ENCODE results near the gene TMCO1. TPM values are rescaled to one million over a fixed set of nuclear protein-coding genes. Genes with fewer than 3 reads are reported as not detected.
"Not testable (repeated sequence)": the region's sequence is repeated elsewhere in the genome, so short reads cannot be mapped to it uniquely, and the experiment has no call there.

TMCO1 gene
- total RNA-seq, 2 experiments from 2014 or later, result 25.7 to 27.4 TPM

DNA sequence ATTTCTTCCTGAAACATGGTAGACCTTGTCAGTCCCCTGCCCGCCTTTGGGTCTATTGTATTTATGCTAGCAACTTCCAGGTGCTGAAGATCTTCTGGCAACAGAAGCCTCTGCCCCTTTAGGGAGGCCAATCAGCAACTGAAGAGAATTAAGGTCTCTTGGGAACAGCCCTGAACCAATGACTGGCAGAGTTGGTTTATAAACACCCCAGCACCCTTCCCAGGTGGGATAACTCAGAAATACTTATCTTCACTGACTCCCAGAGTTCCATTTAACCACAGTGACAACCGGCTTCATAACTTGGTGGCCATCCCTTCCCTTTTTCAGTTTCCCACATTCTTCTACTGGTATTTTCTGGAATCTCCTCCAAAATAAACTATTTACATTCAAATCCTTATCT lies 27.2 kb upstream of the TMCO1 start:
- Histone ChIP-seq H3K9me3 (ENCODE audit: control insufficient read depth in 1 of 2, insufficient read depth in 1 of 2, low read length in 2 of 2) (no peaks in the 10 kb centered on the region), H3K4me1 (ENCODE audit: insufficient read depth, low read length) (no peaks in the 10 kb centered on the region), H3K27ac (ENCODE audit: low read depth in 1 of 2, low read length in 2 of 2) (no peak overlapping the region), H3K36me3 (ENCODE audit: insufficient read depth, low read length) (no peaks in the 10 kb centered on the region), H3K4me3 (ENCODE audit: low read length) (no peak overlapping the region), H3K27me3 (ENCODE audit: control insufficient read depth in 1 of 2, insufficient read depth in 2 of 2, low read length in 2 of 2) (peaks cover 0 to 2% of the 10 kb centered on the region in 2 experiments)
- DNase-seq (no peak), ATAC-seq (ENCODE audit: poor library complexity) (no peak)
- Mint-ChIP-seq H3K27me3 (peaks cover 38% of the 10 kb centered on the region), H3K4me3 (no peak overlapping the region), H3K4me1 (ENCODE audit: low read depth) (no peaks in the 10 kb centered on the region), H3K36me3 (ENCODE audit: low read depth) (no peaks in the 10 kb centered on the region), H3K27ac (no peak overlapping the region), H3K9me3 (no peaks in the 10 kb centered on the region)
- TF ChIP-seq, protein P1, sequence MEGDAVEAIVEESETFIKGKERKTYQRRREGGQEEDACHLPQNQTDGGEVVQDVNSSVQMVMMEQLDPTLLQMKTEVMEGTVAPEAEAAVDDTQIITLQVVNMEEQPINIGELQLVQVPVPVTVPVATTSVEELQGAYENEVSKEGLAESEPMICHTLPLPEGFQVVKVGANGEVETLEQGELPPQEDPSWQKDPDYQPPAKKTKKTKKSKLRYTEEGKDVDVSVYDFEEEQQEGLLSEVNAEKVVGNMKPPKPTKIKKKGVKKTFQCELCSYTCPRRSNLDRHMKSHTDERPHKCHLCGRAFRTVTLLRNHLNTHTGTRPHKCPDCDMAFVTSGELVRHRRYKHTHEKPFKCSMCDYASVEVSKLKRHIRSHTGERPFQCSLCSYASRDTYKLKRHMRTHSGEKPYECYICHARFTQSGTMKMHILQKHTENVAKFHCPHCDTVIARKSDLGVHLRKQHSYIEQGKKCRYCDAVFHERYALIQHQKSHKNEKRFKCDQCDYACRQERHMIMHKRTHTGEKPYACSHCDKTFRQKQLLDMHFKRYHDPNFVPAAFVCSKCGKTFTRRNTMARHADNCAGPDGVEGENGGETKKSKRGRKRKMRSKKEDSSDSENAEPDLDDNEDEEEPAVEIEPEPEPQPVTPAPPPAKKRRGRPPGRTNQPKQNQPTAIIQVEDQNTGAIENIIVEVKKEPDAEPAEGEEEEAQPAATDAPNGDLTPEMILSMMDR (IDR thresholded peaks at IDR 0.05), result no peak
- ChIA-PET CTCF (no interaction called here), POLR2A (no interaction called here)
- intact Hi-C loops (cut with DNase I, micrococcal nuclease), result no loop called here

DNA sequence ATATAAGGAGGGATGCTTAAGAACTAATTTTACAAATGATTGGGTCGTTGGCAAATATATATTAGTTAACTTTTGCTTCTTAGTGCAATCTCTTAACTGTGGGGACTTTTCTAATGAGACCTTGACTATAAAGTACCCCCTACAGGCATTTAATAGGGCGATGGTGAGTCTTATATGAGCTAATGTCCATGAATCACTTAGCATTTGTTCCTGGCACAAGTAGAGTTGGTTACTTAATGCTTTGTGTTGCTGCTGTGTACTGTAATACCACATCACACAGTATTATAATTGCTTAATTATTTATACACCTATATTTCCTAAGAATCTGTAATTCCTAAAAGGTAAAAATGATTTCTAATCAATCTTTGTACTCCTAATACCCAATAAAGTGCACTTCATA lies 25.3 kb upstream of the TMCO1 start:
- no peak for ATAC-seq (ENCODE audit: poor library complexity)
- POLR2A ChIA-PET, result no interaction called here
- DNase-seq, result no peak
- H3K4me1 Mint-ChIP-seq (ENCODE audit: low read depth), result no peaks in the 10 kb centered on the region
- H3K27ac Mint-ChIP-seq, result no peak overlapping the region
- no peaks in the 10 kb centered on the region for H3K36me3 ChIP-seq (ENCODE audit: insufficient read depth, low read length)
- peaks cover 0 to 2% of the 10 kb centered on the region in 2 experiments for H3K27me3 ChIP-seq (ENCODE audit: control insufficient read depth in 1 of 2, insufficient read depth in 2 of 2, low read length in 2 of 2)
- no peaks in the 10 kb centered on the region for H3K9me3 Mint-ChIP-seq
- no peaks in the 10 kb centered on the region for H3K9me3 ChIP-seq (ENCODE audit: control insufficient read depth in 1 of 2, insufficient read depth in 1 of 2, low read length in 2 of 2)
- no peak overlapping the region for H3K27ac ChIP-seq (ENCODE audit: low read depth in 1 of 2, low read length in 2 of 2)
- TF ChIP-seq, protein P1 (IDR thresholded peaks at IDR 0.05), result no peak
- intact Hi-C loops (cut with DNase I, micrococcal nuclease), result no loop called here
- no peaks in the 10 kb centered on the region for H3K4me1 ChIP-seq (ENCODE audit: insufficient read depth, low read length)
- H3K36me3 Mint-ChIP-seq (ENCODE audit: low read depth), result no peaks in the 10 kb centered on the region
- no peak overlapping the region for H3K4me3 ChIP-seq (ENCODE audit: low read length)
- H3K27me3 Mint-ChIP-seq, result peaks cover 25% of the 10 kb centered on the region
- CTCF ChIA-PET, result no interaction called here
- H3K4me3 Mint-ChIP-seq, result no peak overlapping the region

DNA sequence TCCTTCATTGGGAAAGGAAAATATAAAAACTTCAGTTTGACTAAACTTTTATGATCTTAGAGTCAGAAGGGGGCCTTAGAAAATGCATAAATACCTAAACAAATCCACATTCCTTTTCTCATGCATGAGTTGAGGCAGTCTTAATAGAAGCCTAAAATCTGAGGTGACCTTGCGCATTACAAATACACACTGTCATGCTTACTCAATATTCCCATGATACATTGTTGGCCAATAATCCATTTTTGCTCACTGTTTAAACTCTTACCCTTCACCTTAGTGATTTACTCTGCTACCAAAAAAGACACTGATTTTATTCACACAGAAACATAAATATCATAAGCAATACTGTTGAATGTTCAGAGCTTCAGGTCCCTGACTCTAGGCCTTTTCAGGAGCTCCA lies 19.1 kb upstream of the TMCO1 start:
- POLR2A ChIA-PET, result no interaction called here

DNA sequence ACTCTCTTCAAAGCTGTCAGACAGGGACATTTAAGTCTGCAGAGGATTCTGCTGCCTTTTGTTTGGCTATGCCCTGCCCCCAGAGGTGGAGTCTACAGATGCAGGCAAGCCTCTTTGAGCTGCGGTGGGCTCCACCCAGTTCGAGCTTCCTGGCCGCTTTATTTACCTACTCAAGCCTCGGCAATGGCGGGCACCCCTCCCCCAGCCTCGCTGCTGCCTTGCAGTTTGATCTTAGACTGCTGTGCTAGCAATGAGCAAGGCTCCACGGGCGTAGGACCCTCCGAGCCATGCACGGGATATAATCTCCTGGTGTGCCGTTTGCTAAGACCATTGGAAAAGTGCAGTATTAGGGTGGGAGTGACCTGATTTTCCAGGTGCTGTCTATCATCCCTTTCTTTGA lies 14.9 kb upstream of the TMCO1 start:
- H3K9me3 ChIP-seq (ENCODE audit: control insufficient read depth in 1 of 2, insufficient read depth in 1 of 2, low read length in 2 of 2); H3K4me3 ChIP-seq (ENCODE audit: low read length); H3K9me3 Mint-ChIP-seq; DNase-seq; CTCF ChIA-PET; POLR2A ChIA-PET; H3K27me3 Mint-ChIP-seq; H3K4me1 ChIP-seq (ENCODE audit: insufficient read depth, low read length); H3K4me1 Mint-ChIP-seq (ENCODE audit: low read depth); H3K4me3 Mint-ChIP-seq; H3K27ac ChIP-seq (ENCODE audit: low read depth in 1 of 2, low read length in 2 of 2); ATAC-seq (ENCODE audit: poor library complexity); intact Hi-C loops (cut with DNase I, micrococcal nuclease); H3K27me3 ChIP-seq (ENCODE audit: control insufficient read depth in 1 of 2, insufficient read depth in 2 of 2, low read length in 2 of 2); H3K36me3 ChIP-seq (ENCODE audit: insufficient read depth, low read length); H3K27ac Mint-ChIP-seq; H3K36me3 Mint-ChIP-seq (ENCODE audit: low read depth): not testable (repeated sequence)

More for the DNA sequence above, 19.1 kb upstream of the TMCO1 start:
- Histone ChIP-seq H3K27ac (ENCODE audit: low read depth in 1 of 2, low read length in 2 of 2) (no peak overlapping the region), H3K36me3 (ENCODE audit: insufficient read depth, low read length) (no peaks in the 10 kb centered on the region), H3K9me3 (ENCODE audit: control insufficient read depth in 1 of 2, insufficient read depth in 1 of 2, low read length in 2 of 2) (peaks cover 0 to 4% of the 10 kb centered on the region in 2 experiments), H3K27me3 (ENCODE audit: control insufficient read depth in 1 of 2, insufficient read depth in 2 of 2, low read length in 2 of 2) (peaks cover 0 to 2% of the 10 kb centered on the region in 2 experiments), H3K4me1 (ENCODE audit: insufficient read depth, low read length) (no peaks in the 10 kb centered on the region), H3K4me3 (ENCODE audit: low read length) (no peak overlapping the region)
- no peaks in the 10 kb centered on the region for H3K36me3 Mint-ChIP-seq (ENCODE audit: low read depth)
- peaks cover 5% of the 10 kb centered on the region for H3K27me3 Mint-ChIP-seq
- H3K9me3 Mint-ChIP-seq, result no peaks in the 10 kb centered on the region
- no peak for ATAC-seq (ENCODE audit: poor library complexity)
- intact Hi-C loops (cut with DNase I, micrococcal nuclease), result no loop called here
- H3K4me3 Mint-ChIP-seq, result no peak overlapping the region
- H3K4me1 Mint-ChIP-seq (ENCODE audit: low read depth), result no peaks in the 10 kb centered on the region
- CTCF ChIA-PET, result no interaction called here
- H3K27ac Mint-ChIP-seq, result no peak overlapping the region
- no peak for DNase-seq
- TF ChIP-seq, protein P1 (IDR thresholded peaks at IDR 0.05), result no peak

DNA sequence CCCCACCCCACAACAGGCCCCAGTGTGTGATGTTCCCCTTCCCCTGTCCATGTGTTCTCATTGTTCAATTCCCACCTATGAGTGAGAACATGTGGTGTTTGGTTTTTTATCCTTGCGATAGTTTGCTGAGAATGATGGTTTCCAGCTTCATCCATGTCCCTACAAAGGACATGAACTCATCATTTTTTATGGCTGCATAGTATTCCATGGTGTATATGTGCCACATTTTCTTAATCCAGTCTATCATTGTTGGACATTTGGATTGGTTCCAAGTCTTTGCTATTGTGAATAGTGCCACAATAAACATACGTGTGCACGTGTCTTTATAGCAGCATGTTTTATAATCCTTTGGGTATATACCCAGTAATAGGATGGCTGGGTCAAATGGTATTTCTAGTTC lies 9.5 kb upstream of the TMCO1 start:
- POLR2A ChIA-PET; H3K36me3 ChIP-seq (ENCODE audit: insufficient read depth, low read length); H3K4me3 ChIP-seq (ENCODE audit: low read length); H3K27me3 Mint-ChIP-seq; DNase-seq; H3K27ac ChIP-seq (ENCODE audit: low read depth in 1 of 2, low read length in 2 of 2); H3K4me3 Mint-ChIP-seq; intact Hi-C loops (cut with DNase I, micrococcal nuclease); H3K9me3 Mint-ChIP-seq; H3K9me3 ChIP-seq (ENCODE audit: control insufficient read depth in 1 of 2, insufficient read depth in 1 of 2, low read length in 2 of 2); CTCF ChIA-PET; H3K4me1 Mint-ChIP-seq (ENCODE audit: low read depth); ATAC-seq (ENCODE audit: poor library complexity); H3K4me1 ChIP-seq (ENCODE audit: insufficient read depth, low read length); H3K27me3 ChIP-seq (ENCODE audit: control insufficient read depth in 1 of 2, insufficient read depth in 2 of 2, low read length in 2 of 2); H3K27ac Mint-ChIP-seq: not testable (repeated sequence)
- peaks cover 14% of the 10 kb centered on the region for H3K36me3 Mint-ChIP-seq (ENCODE audit: low read depth)

Measured in CD4-positive, alpha-beta T cell (primary cell).